ENCODE measurements around the gene KDM4C. TPM values are rescaled to one million over a fixed set of nuclear protein-coding genes. Genes with fewer than 3 reads are reported as not detected.

Gene KDM4C
- total RNA-seq, 1 donor from 2014 or later = 26.6 TPM

DNA sequence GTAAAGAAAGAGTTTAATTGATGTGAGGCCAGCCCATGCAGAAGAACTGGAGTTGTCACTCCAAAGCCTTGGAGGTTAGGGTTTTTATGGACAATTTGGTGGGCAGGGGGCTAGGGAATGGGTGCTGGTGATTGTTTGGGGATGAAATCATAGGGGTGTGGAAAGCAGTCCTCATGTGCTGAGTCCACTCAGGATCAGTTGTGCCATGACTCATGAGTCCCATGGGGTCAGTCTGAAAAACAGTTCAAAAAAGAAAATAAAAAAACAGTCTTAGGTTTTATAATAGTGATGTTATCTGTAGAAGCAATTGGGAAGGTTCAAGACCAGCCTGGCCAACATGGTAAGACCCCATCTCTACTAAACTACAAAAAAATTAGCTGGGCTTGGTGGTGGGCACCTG, 162.3 kb downstream of the KDM4C start:
- no peak for DNase-seq (ENCODE audit: low spot score, unreplicated experiment)
- TF ChIP-seq, protein P1, sequence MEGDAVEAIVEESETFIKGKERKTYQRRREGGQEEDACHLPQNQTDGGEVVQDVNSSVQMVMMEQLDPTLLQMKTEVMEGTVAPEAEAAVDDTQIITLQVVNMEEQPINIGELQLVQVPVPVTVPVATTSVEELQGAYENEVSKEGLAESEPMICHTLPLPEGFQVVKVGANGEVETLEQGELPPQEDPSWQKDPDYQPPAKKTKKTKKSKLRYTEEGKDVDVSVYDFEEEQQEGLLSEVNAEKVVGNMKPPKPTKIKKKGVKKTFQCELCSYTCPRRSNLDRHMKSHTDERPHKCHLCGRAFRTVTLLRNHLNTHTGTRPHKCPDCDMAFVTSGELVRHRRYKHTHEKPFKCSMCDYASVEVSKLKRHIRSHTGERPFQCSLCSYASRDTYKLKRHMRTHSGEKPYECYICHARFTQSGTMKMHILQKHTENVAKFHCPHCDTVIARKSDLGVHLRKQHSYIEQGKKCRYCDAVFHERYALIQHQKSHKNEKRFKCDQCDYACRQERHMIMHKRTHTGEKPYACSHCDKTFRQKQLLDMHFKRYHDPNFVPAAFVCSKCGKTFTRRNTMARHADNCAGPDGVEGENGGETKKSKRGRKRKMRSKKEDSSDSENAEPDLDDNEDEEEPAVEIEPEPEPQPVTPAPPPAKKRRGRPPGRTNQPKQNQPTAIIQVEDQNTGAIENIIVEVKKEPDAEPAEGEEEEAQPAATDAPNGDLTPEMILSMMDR (IDR thresholded peaks at IDR 0.05; ENCODE audit: unreplicated experiment) = no peak
- H3K27ac Mint-ChIP-seq = no peak overlapping the region
- peaks cover 8% of the 10 kb centered on the region for H3K36me3 Mint-ChIP-seq (ENCODE audit: insufficient read depth)
- peaks cover 3% of the 10 kb centered on the region for H3K9me3 Mint-ChIP-seq (ENCODE audit: low read depth)
- no peaks in the 10 kb centered on the region for H3K27me3 Mint-ChIP-seq
- no peak overlapping the region for H3K4me3 Mint-ChIP-seq (ENCODE audit: low read depth)
- peaks cover 10% of the 10 kb centered on the region for H3K4me1 Mint-ChIP-seq (ENCODE audit: low read depth)

DNA sequence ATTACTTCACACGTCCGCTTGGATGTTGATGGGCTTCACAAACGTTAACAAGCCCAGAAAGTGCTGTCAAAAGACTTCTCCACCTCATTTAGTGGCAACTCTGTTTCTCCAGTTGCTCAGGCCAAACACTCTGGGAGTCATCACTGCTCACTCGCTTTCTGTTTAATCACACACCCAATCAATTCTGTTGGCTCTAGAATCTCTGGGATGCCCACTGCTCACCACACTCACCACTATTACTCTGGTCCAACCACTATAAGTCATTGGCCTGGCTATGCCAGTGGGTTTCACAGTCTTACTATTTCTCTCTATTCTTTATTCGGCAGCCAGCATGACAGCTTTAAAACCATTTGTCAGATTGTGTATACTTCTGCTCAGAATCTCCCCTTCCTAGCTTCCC, 163.5 kb downstream of the KDM4C start:
- TF ChIP-seq, protein P1 (IDR thresholded peaks at IDR 0.05; ENCODE audit: unreplicated experiment) = no peak
- Mint-ChIP-seq H3K27me3 (no peaks in the 10 kb centered on the region), H3K4me3 (ENCODE audit: low read depth) (no peak overlapping the region), H3K27ac (no peak overlapping the region), H3K9me3 (ENCODE audit: low read depth) (peaks cover 3% of the 10 kb centered on the region), H3K36me3 (ENCODE audit: insufficient read depth) (peaks cover 8% of the 10 kb centered on the region), H3K4me1 (ENCODE audit: low read depth) (peaks cover 21% of the 10 kb centered on the region)
- DNase-seq (ENCODE audit: low spot score, unreplicated experiment) = no peak

DNA sequence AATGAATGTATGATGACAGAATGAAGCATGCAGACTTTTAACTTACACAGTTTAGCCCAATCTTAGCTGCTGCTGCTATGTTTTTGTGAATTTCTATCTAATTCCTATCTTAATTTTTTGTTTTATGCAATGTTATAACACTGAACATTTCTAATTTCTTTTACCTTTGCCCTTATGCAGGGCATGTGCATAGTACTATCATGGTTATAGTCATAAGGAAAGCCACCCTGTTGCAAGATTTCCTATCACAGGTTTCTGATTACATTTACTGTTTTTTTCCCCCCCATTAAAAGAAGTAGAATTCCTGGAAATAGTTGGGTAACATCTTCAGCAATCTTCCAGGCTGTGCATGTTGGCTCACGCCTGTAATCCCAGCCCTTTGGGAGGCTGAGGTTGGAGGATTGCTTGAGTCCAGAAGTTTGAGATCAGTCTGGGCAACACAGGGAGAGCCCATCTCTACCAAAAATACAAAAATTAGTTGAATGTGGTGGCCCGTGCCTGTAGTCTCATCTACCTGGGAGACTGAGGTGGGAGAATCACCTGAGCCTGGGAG, 164.4 kb downstream of the KDM4C start:
- no peak for DNase-seq (ENCODE audit: low spot score, unreplicated experiment)
- Mint-ChIP-seq H3K27me3 (no peaks in the 10 kb centered on the region), H3K27ac (no peak overlapping the region), H3K4me3 (ENCODE audit: low read depth) (no peak overlapping the region), H3K9me3 (ENCODE audit: low read depth) (peaks cover 3% of the 10 kb centered on the region), H3K4me1 (ENCODE audit: low read depth) (peaks cover 25% of the 10 kb centered on the region), H3K36me3 (ENCODE audit: insufficient read depth) (peaks cover 8% of the 10 kb centered on the region)
- TF ChIP-seq, protein P1 (IDR thresholded peaks at IDR 0.05; ENCODE audit: unreplicated experiment) = no peak

DNA sequence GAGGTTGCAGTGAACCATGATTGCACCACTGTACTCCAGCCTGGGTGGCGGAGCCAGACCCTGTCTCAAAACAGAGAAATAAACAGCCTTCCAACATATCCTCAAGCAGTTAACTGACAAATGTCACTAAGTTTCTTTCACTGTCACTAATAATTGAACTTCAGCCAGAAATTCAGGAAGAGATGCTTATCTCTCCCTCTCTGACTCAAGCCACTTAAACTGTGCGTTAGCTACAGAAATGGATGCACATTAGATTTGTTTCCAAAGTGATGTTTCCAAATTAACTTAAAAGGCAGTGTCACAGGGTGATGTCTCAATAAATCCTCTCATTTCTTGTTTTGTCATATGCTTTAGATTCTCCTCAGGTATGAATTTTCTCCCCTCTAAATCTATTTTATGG, 164.9 kb downstream of the KDM4C start:
- Mint-ChIP-seq H3K27me3 (no peaks in the 10 kb centered on the region), H3K27ac (no peak overlapping the region), H3K36me3 (ENCODE audit: insufficient read depth) (peaks cover 8% of the 10 kb centered on the region), H3K9me3 (ENCODE audit: low read depth) (peaks cover 4% of the 10 kb centered on the region), H3K4me1 (ENCODE audit: low read depth) (peaks cover 25% of the 10 kb centered on the region), H3K4me3 (ENCODE audit: low read depth) (no peak overlapping the region)
- TF ChIP-seq, protein P1 (IDR thresholded peaks at IDR 0.05; ENCODE audit: unreplicated experiment) = no peak
- no peak for DNase-seq (ENCODE audit: low spot score, unreplicated experiment)

DNA sequence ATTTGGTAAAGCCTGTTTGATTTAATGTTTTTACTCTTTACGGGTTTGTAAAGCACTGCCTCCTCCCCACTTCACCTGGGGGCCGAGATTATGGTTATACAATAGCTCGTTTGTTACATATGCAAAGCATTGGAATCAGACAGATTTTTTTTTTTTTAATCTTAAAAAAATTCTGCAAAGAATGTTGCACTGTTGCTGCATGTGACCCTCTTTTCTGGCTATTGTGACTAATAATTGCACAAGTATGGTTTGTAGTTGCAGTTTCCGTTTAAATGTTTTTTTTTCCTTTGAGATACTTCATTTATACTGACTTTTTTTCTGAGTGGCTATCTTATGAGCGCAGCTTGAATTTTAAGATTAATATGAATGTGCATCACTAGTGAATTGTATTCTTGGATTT, 165.3 kb downstream of the KDM4C start:
- Mint-ChIP-seq H3K4me3 (ENCODE audit: low read depth) (no peak overlapping the region), H3K9me3 (ENCODE audit: low read depth) (peaks cover 7% of the 10 kb centered on the region), H3K27me3 (no peaks in the 10 kb centered on the region), H3K36me3 (ENCODE audit: insufficient read depth) (peaks cover 8% of the 10 kb centered on the region), H3K4me1 (ENCODE audit: low read depth) (peaks cover 29% of the 10 kb centered on the region), H3K27ac (no peak overlapping the region)
- DNase-seq (ENCODE audit: low spot score, unreplicated experiment) = no peak
- TF ChIP-seq, protein P1 (IDR thresholded peaks at IDR 0.05; ENCODE audit: unreplicated experiment) = no peak
